ENCODE data around the gene SIGLEC8.

SIGLEC8 gene

DNA sequence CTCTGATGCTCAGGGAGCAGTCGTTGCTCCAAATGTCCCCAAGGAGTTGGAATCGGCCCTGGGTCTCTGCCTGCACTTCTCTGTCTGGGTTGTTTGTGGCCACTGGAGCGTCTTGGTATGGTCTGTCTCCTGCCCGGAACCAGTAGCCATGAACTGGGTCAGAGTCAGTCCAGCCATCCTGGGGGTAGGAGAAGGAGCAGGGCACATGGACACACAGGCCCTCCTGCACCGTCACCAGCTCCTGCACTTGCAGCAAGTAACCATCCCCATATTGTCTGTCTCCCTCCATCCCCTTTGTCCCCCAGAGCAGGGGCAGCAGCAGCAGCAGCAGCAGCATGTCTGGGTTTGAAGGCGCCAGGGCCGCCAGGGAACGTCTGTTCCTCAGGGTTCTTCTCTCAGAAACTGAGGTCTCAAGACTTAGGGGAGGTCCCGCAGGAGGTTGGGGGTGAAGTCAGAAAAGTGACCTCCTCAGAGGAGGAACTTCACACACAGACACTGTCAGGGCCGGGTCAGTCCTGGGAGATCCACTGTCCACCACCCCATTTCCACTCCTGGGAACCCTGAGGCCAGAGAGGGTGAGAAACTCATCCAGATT lies at the start of gene SIGLEC8:
Gene SIGLEC8 (minus strand): TSS at position 404 of the 595 bp plus-strand sequence. CDS start 67 bp downstream, at position 337.
- no peak for DNase-seq (ENCODE audit: extremely low spot score)
- ChIA-PET CTCF (no interaction called here), POLR2A (no interaction called here)
- no peak for TF ChIP-seq CTBP1 (IDR thresholded peaks at IDR 0.05; ENCODE audit: borderline replicate concordance)
- no peak for TF ChIP-seq BHLHE40 (IDR thresholded peaks at IDR 0.05; ENCODE audit: borderline replicate concordance)
- TF ChIP-seq ZNF384 (IDR thresholded peaks at IDR 0.05) = no peak
- no peak for TF ChIP-seq FOXK2 (IDR thresholded peaks at IDR 0.05)
- TF ChIP-seq SUZ12 (IDR thresholded peaks at IDR 0.05) = no peak
- TF ChIP-seq SP1 (IDR thresholded peaks at IDR 0.05) = no peak
- no peak for TF ChIP-seq ELF4 (IDR thresholded peaks at IDR 0.05)
- no peak for TF ChIP-seq ARNT (IDR thresholded peaks at IDR 0.05)
- no peak for TF ChIP-seq NFRKB (IDR thresholded peaks at IDR 0.05)
- no peak for TF ChIP-seq TARDBP (IDR thresholded peaks at IDR 0.05)
- TF ChIP-seq, protein P1, sequence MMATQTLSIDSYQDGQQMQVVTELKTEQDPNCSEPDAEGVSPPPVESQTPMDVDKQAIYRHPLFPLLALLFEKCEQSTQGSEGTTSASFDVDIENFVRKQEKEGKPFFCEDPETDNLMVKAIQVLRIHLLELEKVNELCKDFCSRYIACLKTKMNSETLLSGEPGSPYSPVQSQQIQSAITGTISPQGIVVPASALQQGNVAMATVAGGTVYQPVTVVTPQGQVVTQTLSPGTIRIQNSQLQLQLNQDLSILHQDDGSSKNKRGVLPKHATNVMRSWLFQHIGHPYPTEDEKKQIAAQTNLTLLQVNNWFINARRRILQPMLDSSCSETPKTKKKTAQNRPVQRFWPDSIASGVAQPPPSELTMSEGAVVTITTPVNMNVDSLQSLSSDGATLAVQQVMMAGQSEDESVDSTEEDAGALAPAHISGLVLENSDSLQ (IDR thresholded peaks at IDR 0.05) = no peak
- no peak for TF ChIP-seq FOXA1 (IDR thresholded peaks at IDR 0.05)
- no peak for TF ChIP-seq HDGF (IDR thresholded peaks at IDR 0.05; ENCODE audit: borderline replicate concordance)
- no peak for TF ChIP-seq FOXM1 (IDR thresholded peaks at IDR 0.05; ENCODE audit: borderline replicate concordance)
- no peak for TF ChIP-seq LEF1 (IDR thresholded peaks at IDR 0.05; ENCODE audit: borderline replicate concordance)
- no peak for TF ChIP-seq L3MBTL2 (conservative IDR thresholded peaks at IDR 0.05)

DNA sequence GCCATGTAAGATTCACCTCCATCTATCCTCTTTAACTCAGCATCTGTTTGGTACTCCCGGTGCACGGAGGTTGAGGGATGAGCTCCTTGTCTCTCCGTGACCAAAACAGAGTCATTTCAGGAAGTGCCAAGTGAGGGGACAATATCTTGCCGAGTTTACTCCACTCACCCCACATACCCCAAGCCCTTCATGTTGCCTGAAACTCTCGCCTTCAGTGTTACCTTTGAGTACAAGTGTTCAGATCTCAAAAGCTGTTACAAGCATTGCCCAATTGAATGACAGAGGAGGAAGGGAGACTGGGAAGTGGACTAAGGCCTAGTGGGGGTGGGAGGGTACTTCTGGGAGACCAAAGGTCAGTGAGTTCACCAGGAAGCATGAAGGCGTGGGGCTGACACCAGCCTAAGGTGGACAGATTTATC lies 49.4 kb upstream of the SIGLEC8 start:
- POLR2A ChIA-PET = no interaction called here

DNA sequence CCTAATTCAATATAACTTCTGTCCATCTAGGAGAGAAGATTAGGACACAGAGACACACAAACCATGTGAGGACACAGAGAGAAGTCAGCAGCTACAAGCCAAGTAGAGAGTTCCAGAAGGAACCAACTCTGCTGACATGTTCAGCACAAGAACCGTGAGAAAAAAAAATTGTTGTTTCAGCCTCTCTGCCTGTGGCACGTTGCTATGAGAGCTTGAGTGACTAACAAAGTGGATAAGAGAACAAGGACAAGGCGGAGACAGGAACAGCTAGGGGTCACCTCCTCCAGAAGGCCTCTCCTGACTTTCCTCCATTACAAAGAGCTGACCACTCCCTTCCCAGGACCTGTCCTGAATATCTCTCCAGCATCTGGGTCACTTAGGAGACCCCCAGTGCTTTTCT lies 48.9 kb upstream of the SIGLEC8 start:
- no peak for TF ChIP-seq TARDBP (IDR thresholded peaks at IDR 0.05)
- TF ChIP-seq L3MBTL2 (conservative IDR thresholded peaks at IDR 0.05) = no peak
- no peak for TF ChIP-seq ELF4 (IDR thresholded peaks at IDR 0.05)
- no peak for TF ChIP-seq FOXK2 (IDR thresholded peaks at IDR 0.05)
- TF ChIP-seq ZNF384 (IDR thresholded peaks at IDR 0.05) = no peak
- TF ChIP-seq ARNT (IDR thresholded peaks at IDR 0.05) = no peak
- TF ChIP-seq LEF1 (IDR thresholded peaks at IDR 0.05; ENCODE audit: borderline replicate concordance) = no peak
- TF ChIP-seq SP1 (IDR thresholded peaks at IDR 0.05) = no peak
- TF ChIP-seq FOXA1 (IDR thresholded peaks at IDR 0.05) = no peak
- TF ChIP-seq FOXM1 (IDR thresholded peaks at IDR 0.05; ENCODE audit: borderline replicate concordance) = no peak
- TF ChIP-seq, protein P1 (IDR thresholded peaks at IDR 0.05) = no peak
- TF ChIP-seq CTBP1 (IDR thresholded peaks at IDR 0.05; ENCODE audit: borderline replicate concordance) = no peak
- TF ChIP-seq NFRKB (IDR thresholded peaks at IDR 0.05) = no peak
- no peak for TF ChIP-seq BHLHE40 (IDR thresholded peaks at IDR 0.05; ENCODE audit: borderline replicate concordance)
- no peak for TF ChIP-seq HDGF (IDR thresholded peaks at IDR 0.05; ENCODE audit: borderline replicate concordance)
- TF ChIP-seq SUZ12 (IDR thresholded peaks at IDR 0.05) = no peak
- POLR2A ChIA-PET = no interaction called here
- no peak for DNase-seq (ENCODE audit: extremely low spot score)
- CTCF ChIA-PET = interaction anchor here (0.8 kb wide), 1 partner anchor 150 kb away, joined by 4 read pairs; no protein-coding TSS in a partner anchor

More for the DNA sequence above, 49.4 kb upstream of the SIGLEC8 start:
- CTCF ChIA-PET = interaction anchor here (0.8 kb wide), 1 partner anchor 149 kb away, joined by 4 read pairs; no protein-coding TSS in a partner anchor
- TF ChIP-seq CTBP1 (IDR thresholded peaks at IDR 0.05; ENCODE audit: borderline replicate concordance) (no peak), FOXA1 (IDR thresholded peaks at IDR 0.05) (no peak), HDGF (IDR thresholded peaks at IDR 0.05; ENCODE audit: borderline replicate concordance) (no peak), LEF1 (IDR thresholded peaks at IDR 0.05; ENCODE audit: borderline replicate concordance) (no peak), TARDBP (IDR thresholded peaks at IDR 0.05) (no peak)
- TF ChIP-seq, protein P1 (IDR thresholded peaks at IDR 0.05) = no peak
- no peak for DNase-seq (ENCODE audit: extremely low spot score)

DNA sequence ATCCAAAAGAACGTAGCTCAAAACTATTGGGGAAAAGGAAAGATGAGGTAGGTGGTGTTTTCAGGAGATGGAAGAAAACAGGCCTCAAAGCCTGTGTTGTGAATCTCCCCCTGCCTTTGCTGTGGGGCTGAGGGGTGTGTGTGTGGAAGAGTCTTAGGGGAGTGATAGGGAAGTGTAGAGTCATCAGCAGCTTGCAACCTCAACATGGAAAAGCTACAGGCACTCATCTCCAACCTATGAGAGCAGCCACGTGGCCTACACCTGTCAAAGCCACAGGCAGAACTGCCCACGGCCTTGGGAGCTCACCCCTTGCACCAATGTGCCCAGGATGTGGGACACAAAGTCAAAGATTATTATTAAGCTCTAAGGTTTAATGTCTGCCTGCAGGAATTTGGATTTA lies 47.6 kb upstream of the SIGLEC8 start:
- POLR2A ChIA-PET = no interaction called here
- TF ChIP-seq ELF4 (IDR thresholded peaks at IDR 0.05) (no peak), FOXA1 (IDR thresholded peaks at IDR 0.05) (no peak), ARNT (IDR thresholded peaks at IDR 0.05) (no peak), ZNF384 (IDR thresholded peaks at IDR 0.05) (no peak)
- CTCF ChIA-PET = interaction anchor here (0.6 kb wide), 1 partner anchor 116 kb away, joined by 3 read pairs; no protein-coding TSS in a partner anchor
- no peak for DNase-seq (ENCODE audit: extremely low spot score)

DNA sequence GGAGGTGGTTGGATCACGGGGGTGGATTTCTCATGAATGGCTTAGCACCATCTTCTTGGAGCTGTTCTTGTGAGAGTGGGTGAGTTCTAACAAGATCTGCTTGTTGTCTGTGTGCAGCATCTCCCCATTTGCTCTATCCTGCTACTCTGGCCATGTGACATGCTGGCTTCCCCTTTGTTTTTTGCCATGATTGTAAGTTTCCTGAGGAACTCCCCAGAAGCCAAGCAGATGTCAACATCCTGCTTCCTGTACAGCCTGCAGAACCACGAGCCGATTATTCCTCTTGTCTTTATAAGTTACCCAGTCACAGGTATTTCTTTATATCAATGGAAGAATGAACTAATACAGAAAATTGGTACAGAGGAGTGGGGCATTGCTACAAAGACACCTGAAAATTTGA lies 45.6 kb upstream of the SIGLEC8 start:
- CTCF ChIA-PET = interaction anchor here (1.3 kb wide), 1 partner anchor 11 kb away, joined by 3 read pairs; no protein-coding TSS in a partner anchor
- TF ChIP-seq ELF4 (IDR thresholded peaks at IDR 0.05) (no peak), BHLHE40 (IDR thresholded peaks at IDR 0.05; ENCODE audit: borderline replicate concordance) (no peak), HDGF (IDR thresholded peaks at IDR 0.05; ENCODE audit: borderline replicate concordance) (no peak), TARDBP (IDR thresholded peaks at IDR 0.05) (no peak), SUZ12 (IDR thresholded peaks at IDR 0.05) (no peak), SP1 (IDR thresholded peaks at IDR 0.05) (no peak), L3MBTL2 (conservative IDR thresholded peaks at IDR 0.05) (no peak), FOXM1 (IDR thresholded peaks at IDR 0.05; ENCODE audit: borderline replicate concordance) (no peak), FOXA1 (IDR thresholded peaks at IDR 0.05) (no peak), ZNF384 (IDR thresholded peaks at IDR 0.05) (no peak), LEF1 (IDR thresholded peaks at IDR 0.05; ENCODE audit: borderline replicate concordance) (no peak)
- DNase-seq (ENCODE audit: extremely low spot score) = no peak
- POLR2A ChIA-PET = no interaction called here

DNA sequence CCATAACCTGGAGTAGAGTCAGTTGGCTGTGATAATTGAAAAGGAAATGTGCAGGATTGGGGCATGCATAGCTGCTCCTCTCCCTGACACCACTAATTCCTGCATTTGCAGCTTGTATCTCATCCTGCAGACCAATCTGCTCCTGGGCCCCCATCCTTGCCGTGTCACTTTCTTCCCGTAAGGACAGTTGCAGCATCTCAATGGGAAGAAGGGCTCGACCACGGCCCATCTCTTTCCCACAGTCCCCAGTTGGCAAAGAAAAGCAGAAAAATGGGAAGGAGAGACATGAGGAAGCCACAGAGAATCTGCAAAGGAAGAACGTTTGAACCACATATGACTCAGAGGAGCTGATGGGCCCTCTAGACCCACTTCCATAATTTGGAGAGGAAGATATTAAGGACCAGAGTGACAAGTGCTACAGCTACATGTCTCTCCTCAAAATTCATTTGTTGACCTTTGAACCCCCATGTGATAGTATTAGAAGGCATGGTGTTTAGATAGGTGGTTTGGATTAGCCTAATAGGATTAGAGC lies 45.1 kb upstream of the SIGLEC8 start:
- no peak for DNase-seq (ENCODE audit: extremely low spot score)
- POLR2A ChIA-PET = no interaction called here
- TF ChIP-seq ZNF384 (IDR thresholded peaks at IDR 0.05) = no peak
- no peak for TF ChIP-seq LEF1 (IDR thresholded peaks at IDR 0.05; ENCODE audit: borderline replicate concordance)
- TF ChIP-seq NFRKB (IDR thresholded peaks at IDR 0.05) = no peak
- TF ChIP-seq L3MBTL2 (conservative IDR thresholded peaks at IDR 0.05) = no peak
- TF ChIP-seq, protein P1 (IDR thresholded peaks at IDR 0.05) = no peak
- no peak for TF ChIP-seq TARDBP (IDR thresholded peaks at IDR 0.05)
- no peak for TF ChIP-seq FOXM1 (IDR thresholded peaks at IDR 0.05; ENCODE audit: borderline replicate concordance)
- TF ChIP-seq SP1 (IDR thresholded peaks at IDR 0.05) = no peak
- no peak for TF ChIP-seq SUZ12 (IDR thresholded peaks at IDR 0.05)
- TF ChIP-seq FOXA1 (IDR thresholded peaks at IDR 0.05) = no peak
- no peak for TF ChIP-seq CTBP1 (IDR thresholded peaks at IDR 0.05; ENCODE audit: borderline replicate concordance)
- TF ChIP-seq ARNT (IDR thresholded peaks at IDR 0.05) = no peak
- no peak for TF ChIP-seq BHLHE40 (IDR thresholded peaks at IDR 0.05; ENCODE audit: borderline replicate concordance)
- CTCF ChIA-PET = interaction anchor here (0.6 to 1.3 kb wide), 2 partner anchors 12 kb away, joined by 3 read pairs; no protein-coding TSS in a partner anchor
